Neural cell (in vitro differentiated cells): Measurements from ENCODE around the gene CRYBB3. TPM values are rescaled to one million over a fixed set of nuclear protein-coding genes. Genes with fewer than 3 reads are reported as not detected.

ENCODE experiments used
- H2AFZ ChIP-seq: fragments of 200-600, 300-800 bp; sonication (generic), shearing (Covaris generic); 2 replicates; pipeline ENCODE4 v1.6.0; 2014; ENCODE audit warnings: low read depth, mild to moderate bottlenecking, antibody characterized with exemption, low read length, moderate library complexity
- H3F3A ChIP-seq: fragments of 200-600 bp; shearing (Covaris generic); 2 replicates; pipeline ENCODE4 v1.6.1; 2016; ENCODE audit warnings: mild to moderate bottlenecking, moderate library complexity, mixed read lengths, antibody characterized with exemption, low read length; ENCODE audit not compliant: insufficient read depth, poor library complexity, severe bottlenecking
- H3K27ac ChIP-seq: fragments of 200-600, 300-800 bp; sonication (generic), shearing (Covaris generic); 2 replicates; pipeline ENCODE4 v1.5.1; 2014; ENCODE audit warnings: mild to moderate bottlenecking, low read length, moderate library complexity
- H3K27me3 ChIP-seq: fragments of 300-800, 200-600 bp; sonication (generic), shearing (Covaris generic); 2 replicates; pipeline ENCODE4 v1.6.0; 2014; ENCODE audit warnings: mild to moderate bottlenecking, low read depth, low read length, moderate library complexity; ENCODE audit not compliant: insufficient read depth
- H3K36me3 ChIP-seq: fragments of 300-800, 200-600 bp; sonication (generic), shearing (Covaris generic); 2 replicates; pipeline ENCODE4 v1.5.1; 2014; ENCODE audit warnings: mild to moderate bottlenecking, antibody characterized with exemption, low read length, moderate library complexity; ENCODE audit not compliant: insufficient read depth
- H3K4me2 ChIP-seq: fragments of 300-800, 200-600 bp; sonication (generic), shearing (Covaris generic); 2 replicates; pipeline ENCODE4 v1.6.0; 2014; ENCODE audit warnings: mild to moderate bottlenecking, low read length
- H3K4me3 ChIP-seq: fragments of 300-800, 200-600 bp; sonication (generic), shearing (Covaris generic); 2 replicates; pipeline ENCODE4 v1.5.1; 2014; ENCODE audit warnings: mild to moderate bottlenecking, low read length, moderate library complexity
- H3K79me2 ChIP-seq: fragments of 200-600 bp; shearing (Covaris generic); replicated peaks from 2 replicates; pipeline ENCODE4 v1.6.0; 2014; ENCODE audit warnings: mild to moderate bottlenecking, low read length, moderate library complexity; ENCODE audit not compliant: insufficient read depth
- H3K9ac ChIP-seq: fragments of 300-800, 200-600 bp; sonication (generic), shearing (Covaris generic); 2 replicates; pipeline ENCODE4 v1.6.1; 2016; ENCODE audit warnings: mild to moderate bottlenecking, low read length, mixed read lengths
- H3K9me2 ChIP-seq: fragments of 200-600 bp; shearing (Covaris generic); 2 replicates; pipeline ENCODE4 v1.6.1; 2016; ENCODE audit warnings: mild to moderate bottlenecking, low read length, mixed read lengths; ENCODE audit not compliant: insufficient read depth
- H3K9me3 ChIP-seq: fragments of 200-600, 300-800 bp; sonication (generic), shearing (Covaris generic); 2 replicates; pipeline ENCODE4 v1.6.1; 2016; ENCODE audit warnings: mild to moderate bottlenecking, mixed run types, low read length, moderate library complexity, mixed read lengths
- H4K20me1 ChIP-seq: fragments of 200-600 bp; shearing (Covaris generic); 2 replicates; pipeline ENCODE4 v1.6.1; 2016; ENCODE audit warnings: mild to moderate bottlenecking, mixed run types; ENCODE audit not compliant: insufficient read depth
- EP300 ChIP-seq: fragments of 450-650 bp; conservative IDR thresholded peaks from 2 replicates; pipeline ENCODE4 v1.6.1; 2014; ENCODE audit warnings: antibody characterized with exemption, mild to moderate bottlenecking, moderate library complexity; ENCODE audit not compliant: poor library complexity, severe bottlenecking
- EZH2 ChIP-seq: fragments of 200-600, 300-800 bp; shearing (Covaris generic), sonication (generic); IDR thresholded peaks from 2 replicates; pipeline ENCODE4 v1.6.1; 2014; ENCODE audit warnings: antibody characterized with exemption, low read length, borderline replicate concordance, mild to moderate bottlenecking; ENCODE audit not compliant: insufficient read depth, poor library complexity, severe bottlenecking
- MXI1 ChIP-seq: fragments of 450-650 bp; conservative IDR thresholded peaks from 2 replicates; pipeline ENCODE4 v1.6.1; 2014; ENCODE audit warnings: antibody characterized with exemption, mild to moderate bottlenecking; ENCODE audit not compliant: poor library complexity, severe bottlenecking
- POLR2AphosphoS5 ChIP-seq: IDR thresholded peaks from 2 replicates; pipeline ENCODE4 v1.6.1; 2012
- RAD21 ChIP-seq: fragments of 450-650 bp; conservative IDR thresholded peaks from 2 replicates; pipeline ENCODE4 v1.6.1; 2014; ENCODE audit warnings: antibody characterized with exemption, mild to moderate bottlenecking, moderate library complexity
- SMC3 ChIP-seq: fragments of 450-650 bp; conservative IDR thresholded peaks from 2 replicates; pipeline ENCODE4 v1.6.1; 2014; ENCODE audit warnings: antibody characterized with exemption, mild to moderate bottlenecking, moderate library complexity; ENCODE audit not compliant: poor library complexity
- TAF1 ChIP-seq: IDR thresholded peaks from 2 replicates; pipeline ENCODE4 v1.6.1; 2012; ENCODE audit warnings: low read depth
- polyA plus RNA-seq: library from polyadenylated mRNA; depleted of rRNA; stranded (reverse); fragments of >200 nt; gene quantifications from 2 replicates; pipeline ENCODE4 v1.2.3, GENCODE V29; 2014
- TF ChIP-seq, protein P1 (sequence below): fragments of 450-650 bp; IDR thresholded peaks from 2 replicates; pipeline ENCODE4 v1.5.1; 2014; ENCODE audit warnings: antibody characterized with exemption, mild to moderate bottlenecking, moderate library complexity; ENCODE audit not compliant: poor library complexity, severe bottlenecking
- TF ChIP-seq, protein P2 (sequence below): IDR thresholded peaks from 2 replicates; pipeline ENCODE4 v1.6.1; 2012; ENCODE audit warnings: borderline replicate concordance

CRYBB3 gene
- polyA plus RNA-seq, 1 donor from 2014 or later, result not detected

DNA sequence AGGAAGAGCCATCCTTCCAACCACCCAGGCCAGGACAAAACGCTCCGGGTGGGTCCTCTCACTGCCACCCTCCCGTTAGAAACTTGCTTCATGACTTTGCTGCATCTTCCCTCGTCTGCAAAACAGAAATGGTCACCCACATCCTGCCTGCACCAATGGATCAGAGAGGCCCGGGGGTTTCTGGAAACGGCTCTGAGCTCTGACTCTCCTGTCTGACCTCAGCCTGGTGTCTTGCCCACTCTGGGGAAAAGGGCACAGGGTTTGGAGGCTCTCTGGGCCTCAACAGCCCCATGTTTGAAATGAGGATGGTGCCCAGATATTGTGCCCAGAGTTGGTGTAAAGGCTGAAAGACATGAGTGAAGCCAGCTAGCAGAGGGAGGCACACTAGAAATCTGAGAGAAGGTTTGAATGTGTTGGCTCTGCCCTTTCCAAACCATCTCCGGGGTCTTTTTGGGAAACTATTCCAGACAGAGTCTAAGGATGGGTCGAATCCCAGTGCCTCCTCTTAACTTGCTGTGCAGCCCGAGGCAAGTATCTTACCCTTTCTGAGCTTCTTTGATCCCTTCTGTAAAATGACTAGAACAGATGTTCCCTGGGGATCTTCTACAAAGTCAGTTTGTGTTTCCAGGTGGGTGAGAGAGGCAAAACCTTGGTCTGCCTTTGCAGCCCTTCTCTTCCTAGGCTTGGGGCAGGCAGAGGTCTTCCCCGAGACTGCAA is 2.1 kb downstream of the CRYBB3 start:
- Histone ChIP-seq H3F3A (no peaks in the 10 kb centered on the region), H3K4me3 (no peak overlapping the region), H3K4me2 (no peak overlapping the region), H3K36me3 (no peaks in the 10 kb centered on the region), H3K9me3 (no peaks in the 10 kb centered on the region), H2AFZ (no peak overlapping the region), H3K9ac (no peak overlapping the region), H4K20me1 (no peaks in the 10 kb centered on the region), H3K27ac (no peak overlapping the region), H3K79me2 (no peaks in the 10 kb centered on the region), H3K27me3 (no peaks in the 10 kb centered on the region), H3K9me2 (no peaks in the 10 kb centered on the region)
- TF ChIP-seq EZH2, result no peak
- no peak for TF ChIP-seq RAD21
- no peak for TF ChIP-seq POLR2AphosphoS5
- TF ChIP-seq, protein P1, sequence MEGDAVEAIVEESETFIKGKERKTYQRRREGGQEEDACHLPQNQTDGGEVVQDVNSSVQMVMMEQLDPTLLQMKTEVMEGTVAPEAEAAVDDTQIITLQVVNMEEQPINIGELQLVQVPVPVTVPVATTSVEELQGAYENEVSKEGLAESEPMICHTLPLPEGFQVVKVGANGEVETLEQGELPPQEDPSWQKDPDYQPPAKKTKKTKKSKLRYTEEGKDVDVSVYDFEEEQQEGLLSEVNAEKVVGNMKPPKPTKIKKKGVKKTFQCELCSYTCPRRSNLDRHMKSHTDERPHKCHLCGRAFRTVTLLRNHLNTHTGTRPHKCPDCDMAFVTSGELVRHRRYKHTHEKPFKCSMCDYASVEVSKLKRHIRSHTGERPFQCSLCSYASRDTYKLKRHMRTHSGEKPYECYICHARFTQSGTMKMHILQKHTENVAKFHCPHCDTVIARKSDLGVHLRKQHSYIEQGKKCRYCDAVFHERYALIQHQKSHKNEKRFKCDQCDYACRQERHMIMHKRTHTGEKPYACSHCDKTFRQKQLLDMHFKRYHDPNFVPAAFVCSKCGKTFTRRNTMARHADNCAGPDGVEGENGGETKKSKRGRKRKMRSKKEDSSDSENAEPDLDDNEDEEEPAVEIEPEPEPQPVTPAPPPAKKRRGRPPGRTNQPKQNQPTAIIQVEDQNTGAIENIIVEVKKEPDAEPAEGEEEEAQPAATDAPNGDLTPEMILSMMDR, result no peak
- no peak for TF ChIP-seq EP300
- TF ChIP-seq TAF1, result no peak
- no peak for TF ChIP-seq SMC3
- TF ChIP-seq, protein P2, sequence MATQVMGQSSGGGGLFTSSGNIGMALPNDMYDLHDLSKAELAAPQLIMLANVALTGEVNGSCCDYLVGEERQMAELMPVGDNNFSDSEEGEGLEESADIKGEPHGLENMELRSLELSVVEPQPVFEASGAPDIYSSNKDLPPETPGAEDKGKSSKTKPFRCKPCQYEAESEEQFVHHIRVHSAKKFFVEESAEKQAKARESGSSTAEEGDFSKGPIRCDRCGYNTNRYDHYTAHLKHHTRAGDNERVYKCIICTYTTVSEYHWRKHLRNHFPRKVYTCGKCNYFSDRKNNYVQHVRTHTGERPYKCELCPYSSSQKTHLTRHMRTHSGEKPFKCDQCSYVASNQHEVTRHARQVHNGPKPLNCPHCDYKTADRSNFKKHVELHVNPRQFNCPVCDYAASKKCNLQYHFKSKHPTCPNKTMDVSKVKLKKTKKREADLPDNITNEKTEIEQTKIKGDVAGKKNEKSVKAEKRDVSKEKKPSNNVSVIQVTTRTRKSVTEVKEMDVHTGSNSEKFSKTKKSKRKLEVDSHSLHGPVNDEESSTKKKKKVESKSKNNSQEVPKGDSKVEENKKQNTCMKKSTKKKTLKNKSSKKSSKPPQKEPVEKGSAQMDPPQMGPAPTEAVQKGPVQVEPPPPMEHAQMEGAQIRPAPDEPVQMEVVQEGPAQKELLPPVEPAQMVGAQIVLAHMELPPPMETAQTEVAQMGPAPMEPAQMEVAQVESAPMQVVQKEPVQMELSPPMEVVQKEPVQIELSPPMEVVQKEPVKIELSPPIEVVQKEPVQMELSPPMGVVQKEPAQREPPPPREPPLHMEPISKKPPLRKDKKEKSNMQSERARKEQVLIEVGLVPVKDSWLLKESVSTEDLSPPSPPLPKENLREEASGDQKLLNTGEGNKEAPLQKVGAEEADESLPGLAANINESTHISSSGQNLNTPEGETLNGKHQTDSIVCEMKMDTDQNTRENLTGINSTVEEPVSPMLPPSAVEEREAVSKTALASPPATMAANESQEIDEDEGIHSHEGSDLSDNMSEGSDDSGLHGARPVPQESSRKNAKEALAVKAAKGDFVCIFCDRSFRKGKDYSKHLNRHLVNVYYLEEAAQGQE, result no peak
- no peak for TF ChIP-seq MXI1

DNA sequence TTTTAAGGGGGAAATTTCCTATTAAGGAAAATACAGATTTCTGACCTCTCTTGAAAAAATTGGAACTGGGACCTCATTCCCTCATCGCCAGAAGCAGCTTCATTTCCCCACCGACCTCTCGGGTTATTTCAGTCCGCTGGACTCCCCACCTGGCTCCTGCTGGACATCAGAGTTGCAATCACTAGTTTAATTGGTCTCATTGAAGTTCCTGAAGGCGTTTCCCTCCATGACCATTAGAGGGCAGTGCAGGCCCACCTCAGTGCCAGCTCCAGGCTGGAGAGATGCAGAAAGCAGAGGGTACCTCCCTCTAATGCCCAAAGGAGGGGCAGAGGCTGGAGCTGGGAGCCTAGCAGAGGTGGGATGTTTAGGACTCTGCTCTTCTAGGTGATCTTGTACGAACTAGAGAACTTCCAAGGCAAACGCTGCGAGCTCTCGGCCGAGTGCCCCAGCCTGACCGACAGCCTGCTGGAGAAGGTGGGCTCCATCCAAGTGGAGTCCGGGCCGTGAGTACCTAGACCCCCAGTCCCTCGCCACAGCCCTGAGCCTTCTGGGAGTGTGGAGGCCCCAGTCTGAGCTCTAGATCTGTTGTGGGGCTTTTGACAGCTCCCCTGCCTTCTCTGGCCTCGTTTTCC is 2.7 kb downstream of the CRYBB3 start:
- H3K4me2 ChIP-seq, result no peak overlapping the region
- H3K9me2 ChIP-seq, result no peaks in the 10 kb centered on the region
- H3K4me3 ChIP-seq, result no peak overlapping the region
- no peaks in the 10 kb centered on the region for H3F3A ChIP-seq
- H3K79me2 ChIP-seq, result no peaks in the 10 kb centered on the region
- TF ChIP-seq, protein P1, result peak; percentile 92
- TF ChIP-seq, protein P2, result no peak
- peak; percentile 86 for TF ChIP-seq RAD21
- no peak for TF ChIP-seq TAF1
- peak; percentile 82 for TF ChIP-seq SMC3
- no peak for TF ChIP-seq POLR2AphosphoS5
- TF ChIP-seq MXI1, result peak; percentile 20
- no peaks in the 10 kb centered on the region for H3K9me3 ChIP-seq
- no peak overlapping the region for H3K9ac ChIP-seq
- no peak overlapping the region for H3K27ac ChIP-seq
- no peaks in the 10 kb centered on the region for H3K27me3 ChIP-seq
- H4K20me1 ChIP-seq, result no peaks in the 10 kb centered on the region
- no peaks in the 10 kb centered on the region for H3K36me3 ChIP-seq
- no peak overlapping the region for H2AFZ ChIP-seq
